ENCODE data around the gene KCNAB1. TPM values are rescaled to one million over a fixed set of nuclear protein-coding genes. Genes with fewer than 3 reads are reported as not detected.
A peak's percentile ranks its signal among the peaks of the same experiment; 100 is the strongest.

KCNAB1 gene
- total RNA-seq, 1 experiment from 2014 or later = 1.4 TPM

DNA sequence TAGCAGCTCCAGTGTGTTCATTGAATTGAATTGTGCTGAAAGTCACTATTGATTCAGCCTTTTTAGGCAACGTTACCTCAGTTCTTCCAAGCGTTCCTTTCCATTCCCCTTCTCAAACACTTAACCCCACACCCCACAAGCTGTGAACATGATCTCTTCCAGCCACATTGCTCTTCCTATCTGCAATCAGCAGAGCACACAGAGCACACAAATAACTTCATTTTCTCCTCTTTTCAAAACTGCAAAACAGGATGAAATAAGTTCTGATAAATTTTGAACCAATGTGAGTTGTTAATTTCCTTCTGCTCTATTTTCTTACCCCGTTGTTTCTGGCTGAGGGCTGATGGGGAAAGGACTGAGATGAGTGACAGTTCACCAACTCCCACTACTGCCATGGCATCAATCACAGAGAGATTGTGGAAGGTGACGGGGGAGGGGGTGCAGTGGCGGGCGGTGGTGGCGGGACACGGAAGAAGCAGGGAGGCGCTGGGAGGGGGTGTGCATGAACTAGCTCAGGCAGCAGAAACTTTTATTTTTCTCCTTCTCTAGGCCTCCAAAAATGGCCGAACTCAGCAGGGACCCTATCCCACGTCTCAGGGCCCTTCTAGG is 287.3 kb downstream of the KCNAB1 start:
- Histone ChIP-seq H3K9me3 (ENCODE audit: insufficient read depth, low read depth) (no peaks in the 10 kb centered on the region), H3K9me2 (ENCODE audit: insufficient read depth) (no peaks in the 10 kb centered on the region; the same call in 1 of the 2 replicates), H3K36me3 (ENCODE audit: low read depth) (no peaks in the 10 kb centered on the region), H3F3A (ENCODE audit: insufficient read depth, low read depth) (no peaks in the 10 kb centered on the region), H3K4me2 (no peak overlapping the region), H3K79me2 (ENCODE audit: low read depth) (no peaks in the 10 kb centered on the region), H3K27ac (no peak overlapping the region), H3K27me3 (ENCODE audit: insufficient read depth, low read depth) (no peaks in the 10 kb centered on the region), H4K20me1 (ENCODE audit: insufficient read depth) (no peaks in the 10 kb centered on the region), H2AFZ (no peak overlapping the region), H3K4me3 (no peak overlapping the region), H3K4me1 (replicated peaks; ENCODE audit: insufficient read depth) (no peaks in the 10 kb centered on the region)
- no TSS peak for BruUV-seq (replicated peaks)
- intact Hi-C loops (cut with micrococcal nuclease; ENCODE audit: unreplicated experiment) = no loop called here
- ChIA-PET CTCF (no interaction called here), POLR2A (ENCODE audit: unreplicated experiment) (no interaction called here)
- TF ChIP-seq, protein P1, sequence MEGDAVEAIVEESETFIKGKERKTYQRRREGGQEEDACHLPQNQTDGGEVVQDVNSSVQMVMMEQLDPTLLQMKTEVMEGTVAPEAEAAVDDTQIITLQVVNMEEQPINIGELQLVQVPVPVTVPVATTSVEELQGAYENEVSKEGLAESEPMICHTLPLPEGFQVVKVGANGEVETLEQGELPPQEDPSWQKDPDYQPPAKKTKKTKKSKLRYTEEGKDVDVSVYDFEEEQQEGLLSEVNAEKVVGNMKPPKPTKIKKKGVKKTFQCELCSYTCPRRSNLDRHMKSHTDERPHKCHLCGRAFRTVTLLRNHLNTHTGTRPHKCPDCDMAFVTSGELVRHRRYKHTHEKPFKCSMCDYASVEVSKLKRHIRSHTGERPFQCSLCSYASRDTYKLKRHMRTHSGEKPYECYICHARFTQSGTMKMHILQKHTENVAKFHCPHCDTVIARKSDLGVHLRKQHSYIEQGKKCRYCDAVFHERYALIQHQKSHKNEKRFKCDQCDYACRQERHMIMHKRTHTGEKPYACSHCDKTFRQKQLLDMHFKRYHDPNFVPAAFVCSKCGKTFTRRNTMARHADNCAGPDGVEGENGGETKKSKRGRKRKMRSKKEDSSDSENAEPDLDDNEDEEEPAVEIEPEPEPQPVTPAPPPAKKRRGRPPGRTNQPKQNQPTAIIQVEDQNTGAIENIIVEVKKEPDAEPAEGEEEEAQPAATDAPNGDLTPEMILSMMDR (conservative IDR thresholded peaks at IDR 0.05) = no peak
- TF ChIP-seq EZH2 (IDR thresholded peaks at IDR 0.05; ENCODE audit: low read depth) = no peak
- no peak for DNase-seq

DNA sequence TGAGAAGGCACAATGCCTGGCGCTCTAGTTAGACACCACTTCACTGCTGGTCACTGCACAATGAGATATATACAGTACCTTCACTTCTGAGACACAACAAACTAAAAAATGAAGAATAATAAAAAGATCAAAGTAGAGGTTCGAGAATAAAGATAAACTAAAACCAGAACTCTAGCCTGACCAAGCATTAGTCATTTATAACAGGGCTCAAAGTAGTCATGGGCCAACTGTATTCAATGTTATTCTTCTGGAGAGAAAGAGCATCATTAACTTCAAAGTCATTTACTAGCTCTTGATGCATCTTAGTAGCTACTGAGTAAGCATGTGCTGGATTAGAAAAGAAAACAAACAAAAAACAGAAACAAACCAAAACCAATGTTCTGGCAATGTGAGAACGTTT is 289.3 kb downstream of the KCNAB1 start:
- Histone ChIP-seq H3K4me1 (replicated peaks; ENCODE audit: insufficient read depth) (no peaks in the 10 kb centered on the region), H3F3A (ENCODE audit: insufficient read depth, low read depth) (no peaks in the 10 kb centered on the region), H3K27ac (no peak overlapping the region), H3K36me3 (ENCODE audit: low read depth) (no peaks in the 10 kb centered on the region), H3K4me3 (no peak overlapping the region), H3K9me3 (ENCODE audit: insufficient read depth, low read depth) (no peaks in the 10 kb centered on the region), H3K79me2 (ENCODE audit: low read depth) (no peaks in the 10 kb centered on the region), H2AFZ (no peak overlapping the region), H3K9me2 (ENCODE audit: insufficient read depth) (no peaks in the 10 kb centered on the region; the same call in 1 of the 2 replicates), H4K20me1 (ENCODE audit: insufficient read depth) (no peaks in the 10 kb centered on the region), H3K4me2 (no peak overlapping the region), H3K27me3 (ENCODE audit: insufficient read depth, low read depth) (no peaks in the 10 kb centered on the region)
- ChIA-PET POLR2A (ENCODE audit: unreplicated experiment) (no interaction called here), CTCF (no interaction called here)
- intact Hi-C loops (cut with micrococcal nuclease; ENCODE audit: unreplicated experiment) = no loop called here
- no peak for DNase-seq
- TF ChIP-seq EZH2 (IDR thresholded peaks at IDR 0.05; ENCODE audit: low read depth) = no peak
- TF ChIP-seq, protein P1 (conservative IDR thresholded peaks at IDR 0.05) = no peak
- BruUV-seq (replicated peaks) = no TSS peak

DNA sequence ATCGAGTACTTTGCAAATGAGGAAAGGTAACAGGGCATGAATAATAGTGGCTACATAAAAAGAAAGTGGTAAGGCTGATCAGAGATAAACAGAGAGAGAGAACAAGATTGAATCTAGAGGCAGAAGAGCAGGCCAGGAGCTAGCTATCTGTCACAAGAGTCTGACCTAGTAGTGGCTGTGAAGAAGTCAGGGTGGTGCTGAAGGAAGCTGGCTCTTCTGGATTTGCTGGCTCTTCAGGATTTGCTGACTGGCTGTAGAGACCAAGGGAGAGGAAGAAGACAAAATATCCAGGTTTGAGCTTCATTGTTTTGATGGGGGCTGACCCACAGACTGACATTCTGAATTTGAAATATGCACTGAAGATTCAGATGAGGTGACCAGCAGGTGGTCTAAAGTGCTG is 292.2 kb downstream of the KCNAB1 start:
- ChIA-PET CTCF (no interaction called here), POLR2A (ENCODE audit: unreplicated experiment) (no interaction called here)
- no peaks in the 10 kb centered on the region for H3K36me3 ChIP-seq (ENCODE audit: low read depth)
- no peak overlapping the region for H3K4me2 ChIP-seq
- H3K9me3 ChIP-seq (ENCODE audit: insufficient read depth, low read depth) = no peaks in the 10 kb centered on the region
- TF ChIP-seq, protein P1 (conservative IDR thresholded peaks at IDR 0.05) = no peak
- TF ChIP-seq EZH2 (IDR thresholded peaks at IDR 0.05; ENCODE audit: low read depth) = no peak
- H3F3A ChIP-seq (ENCODE audit: insufficient read depth, low read depth) = no peaks in the 10 kb centered on the region
- no TSS peak for BruUV-seq (replicated peaks)
- H2AFZ ChIP-seq = no peak overlapping the region
- H3K27me3 ChIP-seq (ENCODE audit: insufficient read depth, low read depth) = no peaks in the 10 kb centered on the region
- H3K9me2 ChIP-seq (ENCODE audit: insufficient read depth) = no peaks in the 10 kb centered on the region; the same call in 1 of the 2 replicates
- intact Hi-C loops (cut with micrococcal nuclease; ENCODE audit: unreplicated experiment) = no loop called here
- peak in 1 of 2 experiments; percentile 4 for DNase-seq
- H3K4me1 ChIP-seq (replicated peaks; ENCODE audit: insufficient read depth) = peaks cover 10% of the 10 kb centered on the region
- no peak overlapping the region for H3K27ac ChIP-seq
- no peak overlapping the region for H3K4me3 ChIP-seq
- no peaks in the 10 kb centered on the region for H3K79me2 ChIP-seq (ENCODE audit: low read depth)
- H4K20me1 ChIP-seq (ENCODE audit: insufficient read depth) = no peaks in the 10 kb centered on the region

Measured in PC-9 (cell line).